GM13976 (cell line): ENCODE measurements around the gene COL8A1.

Source experiments
- DNase-seq: peaks from one replicate; pipeline ENCODE4 v3.0.0; 2012; ENCODE audit warnings: low spot score
- CTCF ChIP-seq: IDR thresholded peaks from 2 replicates; pipeline ENCODE4 v1.5.1; 2012; ENCODE audit warnings: borderline replicate concordance, mild to moderate bottlenecking; ENCODE audit not compliant: insufficient read depth; ENCODE audit errors: extremely low read depth, missing control alignments, control extremely low read depth
- in situ Hi-C: fragments of 300-500 bp; cut with MboI; formaldehyde crosslinking; loops from one replicate; pipeline ENCODE4 v1.12.0; 2022; ENCODE audit warnings: low sequenced_read_pairs, mixed read lengths, inconsistent platforms; ENCODE audit not compliant: unreplicated experiment

The COL8A1 gene

GRCh38 chr3:99762901-99763300, 124.5 kb downstream of the COL8A1 start:
- in situ Hi-C loops, result loop anchor here (25.0 kb wide), 1 partner anchor 651 kb away; no protein-coding TSS in a partner anchor
- no peak for TF ChIP-seq CTCF

DNA sequence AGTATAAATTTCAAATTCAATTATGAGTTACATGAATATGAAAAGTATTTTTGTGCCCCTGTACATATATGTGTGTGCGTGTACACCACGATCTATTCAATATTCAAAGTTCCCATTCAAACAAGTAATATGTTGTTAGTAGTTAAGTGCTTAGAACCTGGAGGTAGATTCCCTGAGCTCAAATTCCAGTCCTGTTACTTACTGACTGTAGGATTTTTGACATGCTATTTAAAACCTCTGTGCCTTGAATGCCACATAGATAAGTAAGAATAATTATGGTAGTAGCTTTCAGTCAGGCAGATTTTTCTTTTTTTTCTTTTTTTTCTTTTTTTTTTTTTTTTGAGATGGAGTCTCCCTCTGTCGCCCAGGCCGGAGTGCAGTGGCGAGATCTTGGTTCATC, 126.0 kb downstream of the COL8A1 start:
- TF ChIP-seq CTCF, result no peak
- no peak for DNase-seq
- in situ Hi-C loops, result loop anchor here (25.0 kb wide), 1 partner anchor 652 kb away; no protein-coding TSS in a partner anchor

More at GRCh38 chr3:99762901-99763300, 124.5 kb downstream of the COL8A1 start:
- DNase-seq, result no peak

DNA sequence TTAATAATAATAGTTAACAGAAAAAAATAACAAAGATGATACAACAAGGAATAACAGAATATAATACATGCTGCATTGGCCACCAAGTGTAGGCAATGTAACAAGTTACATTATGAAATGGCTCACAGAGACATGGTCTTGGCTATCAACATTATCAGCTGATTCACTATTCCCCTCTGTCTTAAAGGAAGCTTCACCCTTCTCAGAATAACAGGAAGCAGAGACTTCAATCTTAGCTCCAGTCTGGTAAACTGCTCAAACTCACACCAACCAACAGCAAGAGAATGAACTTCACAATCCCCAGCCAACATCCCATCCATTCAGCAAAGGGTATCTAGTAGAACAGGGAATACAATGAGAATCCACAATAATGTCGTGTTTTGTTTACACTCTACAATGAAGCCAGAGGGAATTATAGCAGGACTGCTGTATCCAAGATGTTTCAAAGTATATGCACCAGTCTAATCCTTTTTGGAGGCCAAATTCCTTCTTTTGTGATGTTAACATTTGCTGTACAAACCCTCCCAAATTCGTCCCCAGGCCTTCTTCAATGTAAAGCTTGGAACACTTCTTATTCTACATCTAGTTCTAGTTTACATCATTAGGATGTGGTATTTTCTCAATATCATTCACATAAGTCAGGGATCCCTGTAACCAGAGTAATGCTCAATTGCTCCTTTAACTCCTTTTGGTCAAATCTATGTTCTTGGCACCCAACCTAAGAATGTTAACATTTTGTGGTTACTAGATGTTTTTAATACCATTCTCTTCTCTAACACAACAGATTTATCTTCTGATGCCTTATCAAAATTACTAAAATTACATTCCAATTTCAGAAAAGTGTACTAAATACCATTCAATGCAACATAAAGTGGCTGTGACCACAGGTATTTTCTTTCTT, 126.9 kb downstream of the COL8A1 start:
- TF ChIP-seq CTCF, result no peak
- DNase-seq, result no peak
- in situ Hi-C loops, result loop anchor here (25.0 kb wide), 1 partner anchor 653 kb away; no protein-coding TSS in a partner anchor

- in situ Hi-C loops, result loop anchor here (25.0 kb wide), 1 partner anchor 655 kb away; no protein-coding TSS in a partner anchor
- no peak for TF ChIP-seq CTCF
Measured at GRCh38 chr3:99767291-99767690, 128.9 kb downstream of the COL8A1 start.

DNA sequence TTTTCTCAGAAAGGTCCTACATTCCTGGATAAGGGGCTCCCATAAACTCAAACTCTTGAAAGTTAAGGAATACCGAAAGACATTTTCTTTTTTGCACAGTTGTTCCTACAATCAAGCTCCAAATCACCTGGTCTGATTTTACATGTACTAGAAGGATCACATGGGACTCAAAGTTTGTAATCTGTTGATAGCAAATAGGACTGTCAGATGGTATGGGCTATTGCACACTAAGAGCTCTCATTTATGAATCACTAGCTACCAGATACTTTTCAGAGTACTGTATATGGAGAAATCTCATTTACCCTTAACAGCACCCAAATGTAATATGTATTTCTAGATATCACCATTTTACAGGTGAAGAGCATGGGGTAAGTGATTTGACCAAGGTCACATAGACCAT, 129.7 kb downstream of the COL8A1 start:
- in situ Hi-C loops, result loop anchor here (25.0 kb wide), 1 partner anchor 656 kb away; no protein-coding TSS in a partner anchor
- DNase-seq, result no peak
- no peak for TF ChIP-seq CTCF

More at GRCh38 chr3:99767291-99767690, 128.9 kb downstream of the COL8A1 start:
- no peak for DNase-seq

DNA sequence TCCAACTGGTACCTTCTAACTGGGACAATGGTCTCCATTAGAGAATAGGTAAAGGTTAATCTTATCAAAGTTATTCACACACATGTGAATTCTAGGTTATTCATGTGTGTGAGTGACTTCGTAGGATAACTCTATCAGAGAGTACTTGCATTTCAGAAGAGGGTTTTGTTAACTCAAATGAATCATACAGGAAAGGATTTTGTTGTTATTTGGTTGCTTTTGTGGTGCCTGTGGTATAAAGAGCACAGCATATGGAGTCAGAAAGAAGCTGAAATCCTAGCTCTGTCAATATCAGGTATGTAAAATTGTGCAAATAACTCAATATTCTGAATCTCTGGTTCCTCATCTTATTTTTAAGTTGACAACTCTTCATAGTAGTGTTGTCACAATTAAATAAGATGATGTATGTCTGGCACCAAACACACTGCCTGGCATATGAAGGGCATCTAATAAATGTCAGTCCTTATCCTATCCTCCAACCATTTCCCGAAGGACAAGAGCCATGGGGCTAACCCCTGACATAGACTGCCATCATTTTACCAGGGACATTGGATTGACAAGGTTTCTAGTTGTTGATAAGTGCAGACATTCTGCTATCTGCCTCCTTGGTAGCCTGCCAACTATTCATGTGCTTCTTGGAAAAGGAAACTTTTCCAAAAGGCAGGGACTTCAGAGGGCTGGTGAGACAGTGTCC, 130.6 kb downstream of the COL8A1 start:
- no peak for TF ChIP-seq CTCF
- no peak for DNase-seq
- in situ Hi-C loops, result loop anchor here (25.0 kb wide), 1 partner anchor 657 kb away; no protein-coding TSS in a partner anchor
